GM13977 (cell line): Measurements from ENCODE around the gene FAM174C.
"Not testable (repeated sequence)": the region's sequence is repeated elsewhere in the genome, so short reads cannot be mapped to it uniquely, and the experiment has no call there.

Experiments used
- DNase-seq: peaks from one replicate; pipeline ENCODE4 v3.0.0; 2012; ENCODE audit warnings: low spot score
- in situ Hi-C: fragments of 300-500 bp; cut with MboI; formaldehyde crosslinking; loops from one replicate; pipeline ENCODE4 v1.12.0; 2022; ENCODE audit warnings: low sequenced_read_pairs, low pct_unique_long_range_greater_than_20kb, mixed read lengths, inconsistent platforms; ENCODE audit not compliant: unreplicated experiment
- TF ChIP-seq, protein P1 (sequence below): IDR thresholded peaks from 2 replicates; pipeline ENCODE4 v1.5.1; 2012; ENCODE audit warnings: mild to moderate bottlenecking, control low read depth; ENCODE audit not compliant: insufficient read depth; ENCODE audit errors: extremely low read depth, missing control alignments

FAM174C gene

DNA sequence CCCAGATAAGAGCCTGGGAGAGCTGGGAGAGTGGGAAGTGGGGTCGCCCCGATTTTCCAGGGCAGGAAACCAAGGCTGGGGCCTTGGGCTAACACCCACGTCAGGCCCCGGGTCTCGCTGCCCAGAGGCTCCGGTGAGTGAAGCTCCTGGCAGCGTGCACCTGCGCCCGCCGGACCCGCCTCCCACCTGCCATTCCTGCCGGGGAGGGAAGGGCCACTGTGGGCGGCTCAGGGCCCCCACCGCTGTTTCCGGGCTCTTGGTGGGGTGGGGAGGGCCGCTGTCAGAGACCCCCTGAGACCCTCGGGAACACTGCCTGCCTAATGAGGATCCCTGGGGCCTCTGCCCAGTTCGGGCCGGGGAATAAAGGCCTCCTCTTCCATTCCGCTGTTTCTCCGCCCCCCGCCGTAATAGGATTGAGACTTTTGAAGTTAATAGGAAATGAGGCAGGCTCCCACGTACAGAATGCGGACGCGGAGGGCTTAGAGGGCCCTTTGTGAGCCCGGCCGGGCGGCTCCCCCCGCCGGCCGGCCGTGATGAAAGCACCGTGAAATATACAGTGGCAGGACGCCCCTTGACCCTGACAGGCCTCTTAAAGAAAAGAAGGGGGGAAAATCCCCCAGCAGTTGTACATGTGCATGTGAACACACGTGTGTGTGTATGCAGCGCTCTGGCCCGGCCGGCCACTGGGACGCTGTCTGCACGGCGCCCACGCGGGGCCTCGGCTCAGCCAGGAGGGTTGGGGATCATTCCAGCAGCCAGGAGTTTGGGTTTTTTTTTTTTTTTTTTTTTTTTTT is 43.5 kb downstream of the FAM174C start:
- no peak for DNase-seq
- in situ Hi-C loops, result no loop called here
- TF ChIP-seq, protein P1, sequence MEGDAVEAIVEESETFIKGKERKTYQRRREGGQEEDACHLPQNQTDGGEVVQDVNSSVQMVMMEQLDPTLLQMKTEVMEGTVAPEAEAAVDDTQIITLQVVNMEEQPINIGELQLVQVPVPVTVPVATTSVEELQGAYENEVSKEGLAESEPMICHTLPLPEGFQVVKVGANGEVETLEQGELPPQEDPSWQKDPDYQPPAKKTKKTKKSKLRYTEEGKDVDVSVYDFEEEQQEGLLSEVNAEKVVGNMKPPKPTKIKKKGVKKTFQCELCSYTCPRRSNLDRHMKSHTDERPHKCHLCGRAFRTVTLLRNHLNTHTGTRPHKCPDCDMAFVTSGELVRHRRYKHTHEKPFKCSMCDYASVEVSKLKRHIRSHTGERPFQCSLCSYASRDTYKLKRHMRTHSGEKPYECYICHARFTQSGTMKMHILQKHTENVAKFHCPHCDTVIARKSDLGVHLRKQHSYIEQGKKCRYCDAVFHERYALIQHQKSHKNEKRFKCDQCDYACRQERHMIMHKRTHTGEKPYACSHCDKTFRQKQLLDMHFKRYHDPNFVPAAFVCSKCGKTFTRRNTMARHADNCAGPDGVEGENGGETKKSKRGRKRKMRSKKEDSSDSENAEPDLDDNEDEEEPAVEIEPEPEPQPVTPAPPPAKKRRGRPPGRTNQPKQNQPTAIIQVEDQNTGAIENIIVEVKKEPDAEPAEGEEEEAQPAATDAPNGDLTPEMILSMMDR, result no peak

DNA sequence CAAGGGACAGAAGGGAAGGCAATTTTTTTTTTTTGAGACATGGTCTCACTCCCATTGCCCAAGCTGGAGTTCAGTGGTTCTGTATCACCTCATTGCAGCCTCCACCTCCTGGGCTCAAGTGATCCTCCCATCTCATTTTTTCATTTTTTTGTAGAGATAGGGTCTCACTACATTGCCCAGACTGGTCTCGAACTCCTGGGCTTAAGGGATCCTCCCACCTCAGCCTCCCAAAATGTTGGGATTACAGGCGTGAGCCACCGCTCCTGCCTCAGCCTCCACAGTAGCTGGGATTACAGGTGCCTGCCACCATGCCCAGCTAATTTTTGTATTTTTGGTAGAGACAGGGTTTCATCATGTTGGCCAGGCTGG is 44.9 kb downstream of the FAM174C start:
- in situ Hi-C loops, DNase-seq: not testable (repeated sequence)

DNA sequence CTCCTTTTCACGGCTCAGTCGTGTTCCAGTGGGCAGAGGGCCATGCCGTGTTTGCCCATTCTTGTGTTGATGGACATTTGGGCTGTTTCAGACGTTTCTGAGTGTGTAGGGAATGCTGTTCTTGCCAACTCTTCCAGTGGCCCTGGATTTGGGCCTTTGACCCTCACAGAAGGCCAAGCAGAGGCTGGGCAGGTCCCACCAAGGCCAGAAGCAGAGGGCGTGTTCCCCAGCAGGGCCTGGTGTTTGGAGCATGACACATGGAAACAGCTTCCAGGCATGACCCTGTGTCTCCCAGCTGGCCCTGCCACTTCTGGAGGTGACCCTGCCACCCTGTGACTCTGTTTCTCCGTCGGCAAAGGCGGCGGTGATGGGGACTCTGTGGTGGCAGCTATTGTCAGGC is 46.2 kb downstream of the FAM174C start:
- TF ChIP-seq, protein P1, result no peak
- in situ Hi-C loops, result no loop called here
- DNase-seq, result no peak

DNA sequence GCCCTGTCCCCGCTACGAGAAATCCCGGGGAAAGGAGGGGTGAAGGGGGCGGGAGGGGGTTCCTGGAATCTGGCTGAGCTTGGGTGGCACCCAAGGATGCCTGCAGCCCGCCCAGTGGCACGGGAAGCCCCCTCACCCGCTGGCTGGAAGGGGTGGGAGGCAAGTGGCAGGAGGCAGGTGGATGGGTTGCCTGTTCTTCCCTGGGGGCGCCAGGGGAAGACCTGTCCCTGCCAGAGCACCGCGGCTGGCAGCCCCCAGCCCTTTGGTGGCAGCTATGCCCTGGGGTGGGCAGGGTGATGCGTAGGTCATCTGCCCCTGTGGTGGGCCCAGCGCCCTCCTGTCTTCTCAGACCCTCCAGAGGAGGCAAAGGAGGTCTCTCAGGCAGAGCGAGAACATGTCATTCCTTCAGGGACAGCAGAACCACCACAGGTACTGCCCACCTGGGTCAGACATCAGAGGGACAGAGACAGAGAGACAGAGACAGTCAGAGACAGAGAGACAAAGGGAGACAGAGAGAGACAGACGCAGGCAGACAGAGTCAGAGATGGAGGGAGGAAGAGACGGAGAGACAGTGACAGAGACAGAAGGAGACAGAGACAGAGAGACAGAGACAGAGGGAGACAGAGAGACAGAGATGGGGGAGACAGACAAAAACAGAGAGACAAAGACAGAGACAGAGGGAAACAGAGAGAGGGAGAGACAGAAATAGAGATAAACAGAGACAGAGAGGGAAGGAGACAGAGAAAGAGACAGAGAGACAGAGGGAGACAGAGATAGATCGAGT is 47.1 kb downstream of the FAM174C start:
- TF ChIP-seq, protein P1, result no peak
- in situ Hi-C loops, result no loop called here

DNA sequence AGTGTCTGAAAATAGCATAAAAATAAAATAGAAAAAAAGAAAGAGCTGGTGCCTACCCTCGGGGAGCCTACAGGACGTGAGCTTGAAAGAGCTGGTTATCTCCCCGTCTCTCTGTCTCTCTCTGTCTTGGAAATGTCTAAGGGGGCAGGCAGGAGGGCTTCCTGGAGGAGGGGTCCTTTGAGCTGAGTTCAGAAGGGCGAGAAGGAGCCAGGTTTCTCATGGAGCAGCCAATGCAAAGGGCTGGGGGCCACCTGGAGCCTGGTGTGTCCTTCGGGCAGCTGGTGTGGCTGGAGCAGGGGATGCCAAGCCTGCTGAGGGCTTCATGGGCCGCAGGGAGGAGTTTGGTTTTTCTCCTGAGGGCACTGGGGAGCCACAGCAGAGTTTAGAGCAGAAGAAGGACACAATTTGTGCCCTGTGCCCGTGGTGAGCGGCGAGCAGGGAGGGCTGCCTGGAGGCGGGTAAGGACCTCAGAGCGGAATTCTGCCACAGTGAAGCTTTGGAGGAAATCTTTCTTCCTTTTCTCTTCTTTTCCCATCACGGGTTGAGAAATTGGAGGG is 49.0 kb downstream of the FAM174C start:
- TF ChIP-seq, protein P1, result no peak
- in situ Hi-C loops, result no loop called here
- no peak for DNase-seq

More for the DNA sequence above, 47.1 kb downstream of the FAM174C start:
- DNase-seq, result no peak

DNA sequence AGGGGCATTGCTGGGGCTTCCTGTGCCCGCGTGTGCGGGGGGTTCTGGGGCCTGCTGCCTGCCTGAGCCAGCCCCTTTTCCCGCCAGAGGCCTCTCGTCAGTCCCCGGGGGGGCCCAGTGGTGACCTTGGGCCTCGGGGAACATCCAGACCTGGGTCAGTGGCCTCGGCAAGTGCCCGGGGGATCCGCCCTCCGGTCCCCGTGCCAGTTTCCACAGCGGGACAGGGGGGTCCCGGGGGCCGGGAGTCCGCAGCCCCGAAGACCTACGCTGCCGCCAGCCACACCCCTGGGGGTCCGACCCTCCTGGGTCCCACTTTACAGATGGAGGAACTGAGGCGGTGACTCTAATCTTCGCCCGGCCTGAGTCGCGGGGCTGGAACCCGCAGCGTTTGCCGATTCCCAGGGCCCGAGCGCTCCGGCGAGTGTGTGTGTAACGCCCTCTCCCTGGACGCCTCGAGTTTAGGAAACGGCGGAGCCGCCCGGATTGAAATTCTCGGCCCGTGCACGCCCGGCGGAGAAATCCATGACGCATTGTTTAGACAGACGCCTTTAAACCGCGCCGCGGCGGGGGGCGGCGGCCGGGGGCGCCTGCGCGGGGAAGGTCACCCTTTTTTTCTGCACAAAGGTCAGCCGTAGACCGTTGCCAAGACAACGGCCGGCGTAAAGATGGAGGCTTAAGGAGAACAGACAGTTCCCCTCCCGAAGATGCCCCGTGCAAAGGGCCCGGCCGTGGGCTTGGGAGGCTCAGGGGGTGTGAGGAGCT is 49.7 kb downstream of the FAM174C start:
- TF ChIP-seq, protein P1, result no peak
- DNase-seq, result no peak
- in situ Hi-C loops, result no loop called here
